Breast epithelium (tissue), 3 donors: ENCODE measurements around the gene SORL1-AS1.

Source experiments
- POLR2A ChIP-seq: fragments of 450-650 bp; IDR thresholded peaks from one replicate; pipeline ENCODE4 v1.6.1; 2016; ENCODE audit warnings: antibody characterized with exemption, mild to moderate bottlenecking, moderate library complexity
- POLR2AphosphoS5 ChIP-seq, 3 donors: sonication (generic); formaldehyde crosslinking; IDR thresholded peaks; one replicate each; pipeline ENCODE4 v1.6.1; 2017; ENCODE audit warnings: antibody characterized with exemption in 3 of 3
- TF ChIP-seq, protein P1 (sequence below), 3 donors: fragments of 450-650 bp; IDR thresholded peaks; one replicate each; pipeline ENCODE4 v1.5.1; 2016 to 2017; ENCODE audit warnings: antibody characterized with exemption in 3 of 3, mild to moderate bottlenecking in 3 of 3, moderate library complexity in 3 of 3

GRCh38 chr11:121465709-121466062, 12.9 kb upstream of the SORL1-AS1 start:
- TF ChIP-seq, protein P1, sequence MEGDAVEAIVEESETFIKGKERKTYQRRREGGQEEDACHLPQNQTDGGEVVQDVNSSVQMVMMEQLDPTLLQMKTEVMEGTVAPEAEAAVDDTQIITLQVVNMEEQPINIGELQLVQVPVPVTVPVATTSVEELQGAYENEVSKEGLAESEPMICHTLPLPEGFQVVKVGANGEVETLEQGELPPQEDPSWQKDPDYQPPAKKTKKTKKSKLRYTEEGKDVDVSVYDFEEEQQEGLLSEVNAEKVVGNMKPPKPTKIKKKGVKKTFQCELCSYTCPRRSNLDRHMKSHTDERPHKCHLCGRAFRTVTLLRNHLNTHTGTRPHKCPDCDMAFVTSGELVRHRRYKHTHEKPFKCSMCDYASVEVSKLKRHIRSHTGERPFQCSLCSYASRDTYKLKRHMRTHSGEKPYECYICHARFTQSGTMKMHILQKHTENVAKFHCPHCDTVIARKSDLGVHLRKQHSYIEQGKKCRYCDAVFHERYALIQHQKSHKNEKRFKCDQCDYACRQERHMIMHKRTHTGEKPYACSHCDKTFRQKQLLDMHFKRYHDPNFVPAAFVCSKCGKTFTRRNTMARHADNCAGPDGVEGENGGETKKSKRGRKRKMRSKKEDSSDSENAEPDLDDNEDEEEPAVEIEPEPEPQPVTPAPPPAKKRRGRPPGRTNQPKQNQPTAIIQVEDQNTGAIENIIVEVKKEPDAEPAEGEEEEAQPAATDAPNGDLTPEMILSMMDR (IDR thresholded peaks at IDR 0.05), result no peak
- TF ChIP-seq POLR2AphosphoS5 (IDR thresholded peaks at IDR 0.05), result no peak
- TF ChIP-seq POLR2A, result no peak
